ENCODE data around the gene CCND2. TPM values are rescaled to one million over a fixed set of nuclear protein-coding genes. Genes with fewer than 3 reads are reported as not detected.
A peak's percentile ranks its signal among the peaks of the same experiment; 100 is the strongest.

The CCND2 gene
- total RNA-seq, result 283 TPM
- long read RNA-seq, full-length matches to known transcripts, result 253 of 374 reads
- long read RNA-seq, partial matches to known transcripts, result 109 of 374 reads
- long read RNA-seq, other reads (novel, unspliced or antisense), result 12 of 374 reads

GRCh38 chr12:4273652-4274395 lies at the start of gene CCND2:
CCND2 (plus strand) TSS chr12:4273762; CDS start chr12:4274041, 279 bp downstream.
- peak; percentile 90 for DNase-seq
- H3K9me3 ChIP-seq (replicated peaks), result no peaks in the 10 kb centered on the region
- no peak for TF ChIP-seq CTCF (IDR thresholded peaks at IDR 0.05; ENCODE audit: borderline replicate concordance)
- intact Hi-C loops (cut with micrococcal nuclease), result loop anchor here (10.0 kb wide), 1 partner anchor 279 kb away; no protein-coding TSS in a partner anchor
- H3K27ac ChIP-seq (replicated peaks), result peak within 1 kb of the TSS; percentile 97
- H3K4me1 ChIP-seq, result peaks cover 90% of the 10 kb centered on the region
- H3K36me3 ChIP-seq, result peaks cover 15% of the 10 kb centered on the region
- peak within 1 kb of the TSS; percentile 86 for H3K4me3 ChIP-seq
- H3K27me3 ChIP-seq (ENCODE audit: low read depth), result peaks cover 62% of the 10 kb centered on the region

- Histone ChIP-seq H3K27me3 (ENCODE audit: low read depth) (peaks cover 32% of the 10 kb centered on the region), H3K4me3 (no peak overlapping the region), H3K4me1 (no peaks in the 10 kb centered on the region), H3K27ac (replicated peaks) (no peak overlapping the region), H3K9me3 (replicated peaks) (peaks cover 10% of the 10 kb centered on the region), H3K36me3 (no peaks in the 10 kb centered on the region)
- intact Hi-C loops (cut with micrococcal nuclease), result no loop called here
- no peak for DNase-seq
- TF ChIP-seq CTCF (IDR thresholded peaks at IDR 0.05; ENCODE audit: borderline replicate concordance), result no peak
Observed at GRCh38 chr12:4224206-4224889, 49.2 kb upstream of the CCND2 start.

GRCh38 chr12:4225571-4225970 lies 48.0 kb upstream of the CCND2 start:
- H3K27me3 ChIP-seq (ENCODE audit: low read depth), result peaks cover 41% of the 10 kb centered on the region
- H3K36me3 ChIP-seq, result no peaks in the 10 kb centered on the region
- no peak for TF ChIP-seq CTCF (IDR thresholded peaks at IDR 0.05; ENCODE audit: borderline replicate concordance)
- no peaks in the 10 kb centered on the region for H3K4me1 ChIP-seq
- H3K9me3 ChIP-seq (replicated peaks), result peaks cover 10% of the 10 kb centered on the region
- intact Hi-C loops (cut with micrococcal nuclease), result no loop called here
- no peak for DNase-seq
- no peak overlapping the region for H3K27ac ChIP-seq (replicated peaks)
- no peak overlapping the region for H3K4me3 ChIP-seq

GRCh38 chr12:4227046-4227445 lies 46.5 kb upstream of the CCND2 start:
- peaks cover 10% of the 10 kb centered on the region for H3K9me3 ChIP-seq (replicated peaks)
- H3K4me1 ChIP-seq, result no peaks in the 10 kb centered on the region
- no peak overlapping the region for H3K4me3 ChIP-seq
- DNase-seq, result no peak
- intact Hi-C loops (cut with micrococcal nuclease), result no loop called here
- TF ChIP-seq CTCF (IDR thresholded peaks at IDR 0.05; ENCODE audit: borderline replicate concordance), result no peak
- peaks cover 45% of the 10 kb centered on the region for H3K27me3 ChIP-seq (ENCODE audit: low read depth)
- no peaks in the 10 kb centered on the region for H3K36me3 ChIP-seq
- no peak overlapping the region for H3K27ac ChIP-seq (replicated peaks)

- Histone ChIP-seq H3K4me3 (no peak overlapping the region), H3K27me3 (ENCODE audit: low read depth) (peaks cover 42% of the 10 kb centered on the region), H3K36me3 (no peaks in the 10 kb centered on the region), H3K27ac (replicated peaks) (no peak overlapping the region), H3K9me3 (replicated peaks) (no peaks in the 10 kb centered on the region), H3K4me1 (no peaks in the 10 kb centered on the region)
- TF ChIP-seq CTCF (IDR thresholded peaks at IDR 0.05; ENCODE audit: borderline replicate concordance), result no peak
- intact Hi-C loops (cut with micrococcal nuclease), result no loop called here
- no peak for DNase-seq
Observed at GRCh38 chr12:4228122-4228580, 45.4 kb upstream of the CCND2 start.

All from left ventricle myocardium inferior (tissue), 1 donor.